HEK293 (cell line): ENCODE data around the gene UMAD1.

Experiments used
- CTCF ChIA-PET: fragments of 350-600 bp; formaldehyde crosslinking; extraction: SDS; loops from one replicate; lab custom pipeline; 2021; ENCODE audit warnings: antibody characterized with exemption; lab: Yijun Ruan, JAX
- POLR2A ChIA-PET: fragments of 300-600 bp; formaldehyde crosslinking; extraction: SDS; loops from one replicate; lab custom pipeline; 2020; ENCODE audit warnings: antibody characterized with exemption, inconsistent platforms; lab: Yijun Ruan, JAX
- H3K27ac ChIP-seq: fragments of 200-500 bp; sonication (Bioruptor generic); 2 replicates; pipeline ENCODE4 v1.5.1; 2014; ENCODE audit warnings: low read depth, low read length, control low read depth, inconsistent platforms; ENCODE audit errors: extremely low read depth
- H3K36me3 ChIP-seq, 2 experiments: fragments of 200-500 bp in 1 of 2; sonication (Bioruptor generic) in 1 of 2; 1 replicate in 1 of 2; 2 replicates in 1 of 2; pipeline ENCODE4 v1.5.1; 2014 to 2017; ENCODE audit warnings: inconsistent platforms in 2 of 2, low read length in 2 of 2; ENCODE audit not compliant: control insufficient read depth in 2 of 2, insufficient read depth in 1 of 2
- H3K4me1 ChIP-seq: fragments of 200-500 bp; sonication (Bioruptor generic); 2 replicates; pipeline ENCODE4 v1.5.1; 2014; ENCODE audit warnings: mild to moderate bottlenecking, low read length, inconsistent platforms; ENCODE audit not compliant: control insufficient read depth, insufficient read depth
- H3K4me3 ChIP-seq: 2 replicates; pipeline ENCODE4 v1.5.1; 2011; ENCODE audit warnings: low read depth, mild to moderate bottlenecking, control low read depth, low read length, moderate library complexity
- H3K9me3 ChIP-seq: fragments of 200-500 bp; sonication (Bioruptor generic); 2 replicates; pipeline ENCODE4 v1.5.1; 2014; ENCODE audit warnings: low read depth, low read length, inconsistent platforms; ENCODE audit not compliant: control insufficient read depth, insufficient read depth
- SCRT2 ChIP-seq: fragments of 450-650 bp; formaldehyde crosslinking; IDR thresholded peaks from 2 replicates; pipeline ENCODE4 v1.5.1; 2016; ENCODE audit warnings: missing biosample characterization, missing genetic modification characterization
- ZBTB48 ChIP-seq: fragments of 450-650 bp; formaldehyde crosslinking; IDR thresholded peaks from 2 replicates; pipeline ENCODE4 v1.5.1; 2016; ENCODE audit warnings: missing biosample characterization, missing genetic modification characterization
- ZNF112 ChIP-seq: fragments of 450-650 bp; formaldehyde crosslinking; IDR thresholded peaks from 2 replicates; pipeline ENCODE4 v1.5.0; 2017; ENCODE audit warnings: missing biosample characterization, missing genetic modification characterization
- ZNF175 ChIP-seq: fragments of 450-650 bp; formaldehyde crosslinking; IDR thresholded peaks from 2 replicates; pipeline ENCODE4 v1.5.1; 2016; ENCODE audit warnings: missing biosample characterization, missing genetic modification characterization
- ZNF202 ChIP-seq: fragments of 450-650 bp; formaldehyde crosslinking; IDR thresholded peaks from 2 replicates; pipeline ENCODE4 v1.5.1; 2016; ENCODE audit warnings: missing biosample characterization, missing genetic modification characterization, borderline replicate concordance
- ZNF248 ChIP-seq: fragments of 450-650 bp; formaldehyde crosslinking; IDR thresholded peaks from 2 replicates; pipeline ENCODE4 v1.5.1; 2017; ENCODE audit warnings: missing biosample characterization, missing genetic modification characterization
- ZNF350 ChIP-seq: fragments of 450-650 bp; formaldehyde crosslinking; IDR thresholded peaks from 2 replicates; pipeline ENCODE4 v1.5.0; 2017; ENCODE audit warnings: missing biosample characterization, mild to moderate bottlenecking, missing genetic modification characterization
- ZNF366 ChIP-seq: fragments of 450-650 bp; formaldehyde crosslinking; conservative IDR thresholded peaks from 2 replicates; pipeline ENCODE4 v1.5.1; 2016; ENCODE audit warnings: missing biosample characterization, missing genetic modification characterization
- ZNF394 ChIP-seq: fragments of 450-650 bp; formaldehyde crosslinking; IDR thresholded peaks from 2 replicates; pipeline ENCODE4 v1.5.1; 2016; ENCODE audit warnings: missing biosample characterization, missing genetic modification characterization, mild to moderate bottlenecking, moderate library complexity, borderline replicate concordance
- ZNF558 ChIP-seq: fragments of 450-650 bp; formaldehyde crosslinking; IDR thresholded peaks from 2 replicates; pipeline ENCODE4 v1.5.1; 2016; ENCODE audit warnings: missing biosample characterization, missing genetic modification characterization
- ZNF629 ChIP-seq: fragments of 450-650 bp; formaldehyde crosslinking; IDR thresholded peaks from 2 replicates; pipeline ENCODE4 v1.5.1; 2017; ENCODE audit warnings: missing biosample characterization, missing genetic modification characterization
- ZNF660 ChIP-seq: fragments of 450-650 bp; IDR thresholded peaks from 2 replicates; pipeline ENCODE4 v1.5.1; 2018; ENCODE audit warnings: missing biosample characterization, mild to moderate bottlenecking, missing genetic modification characterization
- ZNF677 ChIP-seq: fragments of 450-650 bp; IDR thresholded peaks from 2 replicates; pipeline ENCODE4 v1.5.0; 2018; ENCODE audit warnings: missing biosample characterization, mild to moderate bottlenecking, missing genetic modification characterization, moderate library complexity
- ZNF701 ChIP-seq: fragments of 450-650 bp; formaldehyde crosslinking; IDR thresholded peaks from 2 replicates; pipeline ENCODE4 v1.5.1; 2016; ENCODE audit warnings: missing biosample characterization, missing genetic modification characterization
- ZNF791 ChIP-seq: fragments of 450-650 bp; formaldehyde crosslinking; IDR thresholded peaks from 2 replicates; pipeline ENCODE4 v1.5.1; 2016; ENCODE audit warnings: missing biosample characterization, missing genetic modification characterization
- ZSCAN16 ChIP-seq: fragments of 450-650 bp; formaldehyde crosslinking; IDR thresholded peaks from 2 replicates; pipeline ENCODE4 v1.5.1; 2016; ENCODE audit warnings: missing biosample characterization, missing genetic modification characterization
- TF ChIP-seq, protein P1 (sequence below): fragments of 450-650 bp; formaldehyde crosslinking; IDR thresholded peaks from 2 replicates; pipeline ENCODE4 v1.5.1; 2016; ENCODE audit warnings: missing biosample characterization, missing genetic modification characterization, low read depth
- TF ChIP-seq, protein P2 (sequence below): fragments of 450-650 bp; formaldehyde crosslinking; IDR thresholded peaks from 2 replicates; pipeline ENCODE4 v1.5.1; 2016; ENCODE audit warnings: missing biosample characterization, missing genetic modification characterization
- TF ChIP-seq, protein P3 (sequence below): fragments of 450-650 bp; formaldehyde crosslinking; conservative IDR thresholded peaks from 2 replicates; pipeline ENCODE4 v1.5.1; 2016; ENCODE audit warnings: low read depth, missing biosample characterization, missing genetic modification characterization

UMAD1 gene

DNA sequence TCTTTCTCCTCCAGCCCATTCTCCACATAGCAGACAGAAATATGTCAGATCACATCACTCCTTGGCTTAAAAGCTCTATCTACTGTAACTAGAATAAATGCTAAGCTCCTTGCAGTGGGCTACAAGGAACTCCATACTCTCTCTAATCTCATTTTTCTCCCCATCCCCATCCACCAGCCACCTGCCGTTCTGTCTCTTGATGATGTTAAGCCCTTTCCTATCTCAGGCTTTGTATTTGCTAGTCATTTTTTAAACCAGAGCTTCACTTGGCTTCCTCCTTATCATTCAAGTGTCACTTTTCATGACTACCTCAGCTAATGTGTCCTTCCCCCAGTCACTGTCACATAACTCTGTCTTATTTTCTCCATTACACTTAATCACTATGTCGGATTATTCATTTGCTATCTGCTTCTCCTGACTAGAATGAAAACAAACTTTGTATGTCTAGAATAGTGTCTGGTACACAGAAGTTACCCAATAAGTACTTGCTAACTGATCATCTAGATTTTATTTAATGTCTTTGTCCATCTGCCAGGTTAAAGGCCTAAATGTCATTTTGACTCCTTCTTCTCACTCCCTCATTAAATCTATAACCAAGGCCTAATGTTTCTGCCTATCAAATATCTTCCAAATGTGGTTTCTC lies 165.1 kb downstream of the UMAD1 start:
- ChIA-PET CTCF (no interaction called here), POLR2A (no interaction called here)
- Histone ChIP-seq H3K4me3 (no peak overlapping the region), H3K4me1 (peaks cover 4% of the 10 kb centered on the region; the same call in 1 of the 2 replicates), H3K9me3 (no peaks in the 10 kb centered on the region), H3K36me3 (no peaks in the 10 kb centered on the region), H3K27ac (no peak overlapping the region)
- TF ChIP-seq ZNF701 (tag by site-specific recombination) = no peak

DNA sequence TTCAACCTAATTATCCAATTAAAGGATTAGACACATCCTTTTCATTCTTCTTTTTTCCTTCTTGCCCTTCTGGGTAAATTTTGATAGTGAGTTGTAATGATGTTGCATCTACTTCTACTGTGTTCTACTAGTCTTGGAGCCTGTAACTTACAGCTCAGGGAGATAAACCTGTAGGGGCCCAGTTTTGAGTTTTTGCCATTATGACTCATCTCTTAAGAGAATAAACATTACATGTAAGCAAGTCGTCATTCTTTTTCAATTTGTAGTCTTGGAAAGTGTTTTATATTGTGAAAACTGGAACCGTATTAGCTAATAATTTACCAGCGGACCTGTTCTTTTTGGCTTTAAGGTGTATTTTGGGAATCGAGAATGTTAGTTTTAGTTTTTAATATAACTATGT lies 167.6 kb downstream of the UMAD1 start:
- TF ChIP-seq ZSCAN16 (tag by site-specific recombination) = no peak
- no peak for TF ChIP-seq ZNF202
- 0 out of 2 replicates have a peak, but pooled peaks have one; percentile 23 for TF ChIP-seq ZNF366 (tag by site-specific recombination)
- 0 out of 2 replicates have a peak, but pooled peaks have one; percentile 19 for TF ChIP-seq ZNF629
- TF ChIP-seq, protein P1, sequence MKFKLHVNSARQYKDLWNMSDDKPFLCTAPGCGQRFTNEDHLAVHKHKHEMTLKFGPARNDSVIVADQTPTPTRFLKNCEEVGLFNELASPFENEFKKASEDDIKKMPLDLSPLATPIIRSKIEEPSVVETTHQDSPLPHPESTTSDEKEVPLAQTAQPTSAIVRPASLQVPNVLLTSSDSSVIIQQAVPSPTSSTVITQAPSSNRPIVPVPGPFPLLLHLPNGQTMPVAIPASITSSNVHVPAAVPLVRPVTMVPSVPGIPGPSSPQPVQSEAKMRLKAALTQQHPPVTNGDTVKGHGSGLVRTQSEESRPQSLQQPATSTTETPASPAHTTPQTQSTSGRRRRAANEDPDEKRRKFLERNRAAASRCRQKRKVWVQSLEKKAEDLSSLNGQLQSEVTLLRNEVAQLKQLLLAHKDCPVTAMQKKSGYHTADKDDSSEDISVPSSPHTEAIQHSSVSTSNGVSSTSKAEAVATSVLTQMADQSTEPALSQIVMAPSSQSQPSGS (tag by site-specific recombination) = peak; percentile 46; the same call in 1 of the 2 replicates
- peak; percentile 33; the same call in 1 of the 2 replicates for TF ChIP-seq SCRT2 (tag by site-specific recombination)
- TF ChIP-seq, all 188 proteins: peak for 4
- H3K36me3 ChIP-seq = no peaks in the 10 kb centered on the region
- ChIA-PET POLR2A (no interaction called here), CTCF (interaction anchor here (0.7 kb wide), 1 partner anchor 792 kb away, joined by 4 read pairs; no protein-coding TSS in a partner anchor)
- H3K27ac ChIP-seq = no peak overlapping the region
- H3K4me3 ChIP-seq = no peak overlapping the region
- H3K4me1 ChIP-seq = peaks cover 10% of the 10 kb centered on the region; the same call in 1 of the 2 replicates
- no peaks in the 10 kb centered on the region for H3K9me3 ChIP-seq

DNA sequence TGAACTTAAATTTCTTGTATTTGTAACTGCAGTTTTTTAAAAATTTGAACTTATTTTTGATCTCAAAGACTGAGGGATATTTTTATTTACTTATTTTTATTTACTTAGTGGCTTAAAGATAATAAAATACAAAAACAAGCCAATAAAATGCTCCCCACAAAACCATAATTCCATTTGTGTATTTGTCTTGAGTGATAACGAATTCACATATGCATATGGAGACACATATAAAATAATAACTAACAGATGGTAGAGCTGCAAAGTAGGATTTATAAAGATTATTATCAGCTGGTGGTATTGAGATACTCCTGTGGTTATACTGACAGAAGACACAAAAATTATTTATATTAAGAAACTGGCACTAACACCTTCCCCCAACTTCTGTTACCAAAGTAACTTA lies 168.1 kb downstream of the UMAD1 start:
- no peak overlapping the region for H3K4me3 ChIP-seq
- CTCF ChIA-PET = interaction anchor here (0.6 to 0.7 kb wide), 2 partner anchors 288 to 792 kb away, joined by 3 to 4 read pairs; no protein-coding TSS in a partner anchor
- H3K27ac ChIP-seq = no peak overlapping the region
- TF ChIP-seq ZNF175 = no peak
- TF ChIP-seq ZNF202 = no peak
- TF ChIP-seq, protein P2, sequence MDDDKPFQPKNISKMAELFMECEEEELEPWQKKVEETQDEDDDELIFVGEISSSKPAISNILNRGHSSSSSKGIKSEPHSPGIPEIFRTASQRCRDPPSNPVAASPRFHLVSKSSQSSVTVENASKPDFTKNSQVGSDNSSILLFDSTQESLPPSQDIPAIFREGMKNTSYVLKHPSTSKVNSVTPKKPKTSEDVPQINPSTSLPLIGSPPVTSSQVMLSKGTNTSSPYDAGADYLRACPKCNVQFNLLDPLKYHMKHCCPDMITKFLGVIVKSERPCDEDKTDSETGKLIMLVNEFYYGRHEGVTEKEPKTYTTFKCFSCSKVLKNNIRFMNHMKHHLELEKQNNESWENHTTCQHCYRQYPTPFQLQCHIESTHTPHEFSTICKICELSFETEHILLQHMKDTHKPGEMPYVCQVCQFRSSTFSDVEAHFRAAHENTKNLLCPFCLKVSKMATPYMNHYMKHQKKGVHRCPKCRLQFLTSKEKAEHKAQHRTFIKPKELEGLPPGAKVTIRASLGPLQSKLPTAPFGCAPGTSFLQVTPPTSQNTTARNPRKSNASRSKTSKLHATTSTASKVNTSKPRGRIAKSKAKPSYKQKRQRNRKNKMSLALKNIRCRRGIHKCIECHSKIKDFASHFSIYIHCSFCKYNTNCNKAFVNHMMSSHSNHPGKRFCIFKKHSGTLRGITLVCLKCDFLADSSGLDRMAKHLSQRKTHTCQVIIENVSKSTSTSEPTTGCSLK (tag by site-specific recombination) = no peak
- no peak for TF ChIP-seq ZNF350 (tag by site-specific recombination)
- TF ChIP-seq ZNF677 = no peak
- TF ChIP-seq ZNF394 (tag by site-specific recombination) = no peak
- TF ChIP-seq ZNF791 = no peak
- TF ChIP-seq ZNF558 (tag by site-specific recombination) = no peak
- no peak for TF ChIP-seq ZNF629
- TF ChIP-seq, protein P3, sequence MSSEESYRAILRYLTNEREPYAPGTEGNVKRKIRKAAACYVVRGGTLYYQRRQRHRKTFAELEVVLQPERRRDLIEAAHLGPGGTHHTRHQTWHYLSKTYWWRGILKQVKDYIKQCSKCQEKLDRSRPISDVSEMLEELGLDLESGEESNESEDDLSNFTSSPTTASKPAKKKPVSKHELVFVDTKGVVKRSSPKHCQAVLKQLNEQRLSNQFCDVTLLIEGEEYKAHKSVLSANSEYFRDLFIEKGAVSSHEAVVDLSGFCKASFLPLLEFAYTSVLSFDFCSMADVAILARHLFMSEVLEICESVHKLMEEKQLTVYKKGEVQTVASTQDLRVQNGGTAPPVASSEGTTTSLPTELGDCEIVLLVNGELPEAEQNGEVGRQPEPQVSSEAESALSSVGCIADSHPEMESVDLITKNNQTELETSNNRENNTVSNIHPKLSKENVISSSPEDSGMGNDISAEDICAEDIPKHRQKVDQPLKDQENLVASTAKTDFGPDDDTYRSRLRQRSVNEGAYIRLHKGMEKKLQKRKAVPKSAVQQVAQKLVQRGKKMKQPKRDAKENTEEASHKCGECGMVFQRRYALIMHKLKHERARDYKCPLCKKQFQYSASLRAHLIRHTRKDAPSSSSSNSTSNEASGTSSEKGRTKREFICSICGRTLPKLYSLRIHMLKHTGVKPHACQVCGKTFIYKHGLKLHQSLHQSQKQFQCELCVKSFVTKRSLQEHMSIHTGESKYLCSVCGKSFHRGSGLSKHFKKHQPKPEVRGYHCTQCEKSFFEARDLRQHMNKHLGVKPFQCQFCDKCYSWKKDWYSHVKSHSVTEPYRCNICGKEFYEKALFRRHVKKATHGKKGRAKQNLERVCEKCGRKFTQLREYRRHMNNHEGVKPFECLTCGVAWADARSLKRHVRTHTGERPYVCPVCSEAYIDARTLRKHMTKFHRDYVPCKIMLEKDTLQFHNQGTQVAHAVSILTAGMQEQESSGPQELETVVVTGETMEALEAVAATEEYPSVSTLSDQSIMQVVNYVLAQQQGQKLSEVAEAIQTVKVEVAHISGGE (tag by site-specific recombination) = no peak
- no peak for TF ChIP-seq ZNF112 (tag by site-specific recombination)
- no peak for TF ChIP-seq ZNF248 (tag by site-specific recombination)
- no peak for TF ChIP-seq ZNF660 (tag by site-specific recombination)
- no peak for TF ChIP-seq ZBTB48 (tag by site-specific recombination)
- H3K4me1 ChIP-seq = peaks cover 10% of the 10 kb centered on the region; the same call in 1 of the 2 replicates
- POLR2A ChIA-PET = no interaction called here
- H3K9me3 ChIP-seq = no peaks in the 10 kb centered on the region
- H3K36me3 ChIP-seq = no peaks in the 10 kb centered on the region
